Psoas muscle (tissue), 8 donors: ENCODE measurements around the gene EHMT1. TPM values are rescaled to one million over a fixed set of nuclear protein-coding genes. Genes with fewer than 3 reads are reported as not detected.

Experiments
- ATAC-seq, 4 donors: fragments of 200-7000 bp; cut with Tn5 transposase; one replicate each; pipeline ENCODE4 v1.9.1; 2020; ENCODE audit warnings: moderate library complexity in 3 of 4, mild to moderate bottlenecking in 2 of 4
- DNase-seq, 2 donors: peaks; one replicate each; pipeline ENCODE4 v3.0.0-alpha.2; 2020
- H3K27ac ChIP-seq: fragments of 200-600 bp; one replicate; pipeline ENCODE4 v1.8.0; 2022
- H3K27me3 ChIP-seq, 3 donors: fragments of 200-600 bp in 1 of 3; one replicate each; pipeline versions ENCODE4 v1.6.1 to v1.8.0; 2013 to 2022; ENCODE audit warnings: low read length in 2 of 3, mild to moderate bottlenecking in 2 of 3, moderate library complexity in 1 of 3; ENCODE audit not compliant: insufficient read depth in 3 of 3
- H3K36me3 ChIP-seq, 2 donors: fragments of 200-600 bp in 1 of 2; one replicate each; pipeline versions ENCODE4 v1.6.1 to v1.8.0; 2013 to 2022; ENCODE audit warnings: low read depth in 1 of 2, mild to moderate bottlenecking in 1 of 2, moderate library complexity in 1 of 2; ENCODE audit not compliant: insufficient read depth in 1 of 2
- H3K4me1 ChIP-seq: fragments of 200-600 bp; one replicate; pipeline ENCODE4 v1.8.0; 2022
- H3K4me3 ChIP-seq: fragments of 200-600 bp; one replicate; pipeline ENCODE4 v1.8.0; 2022; ENCODE audit warnings: mild to moderate bottlenecking
- H3K9me3 ChIP-seq: fragments of 200-600 bp; one replicate; pipeline ENCODE4 v1.8.0; 2022
- WGBS, 3 donors: extraction: QIAGEN DNeasy Blood & Tissue Kit; methylation state at CpG; one replicate each; pipeline versions ENCODE4 v1.1.6 to v1.1.7; 2013; 5-methylcytosine and 5-hydroxymethylcytosine counted together
- intact Hi-C, 2 donors: fragments of 100-400 bp; cut with DNase I; formaldehyde crosslinking; loops; one replicate each; pipeline versions ENCODE4 v1.11.0 to v1.14.2; 2022
- polyA plus RNA-seq, 3 donors: library from polyadenylated mRNA; stranded (reverse); fragments of 200-250 nt; gene quantifications; one replicate each; pipeline ENCODE4 v1.2.3, GENCODE V29; 2013
- total RNA-seq, 4 donors: library from RNA; stranded (reverse); fragmentation: NEBNext Ultra II Directional in 2 of 4; extraction: Animal tissue kit (Norgen Biotek cat#: 25700) in 2 of 4; gene quantifications; one replicate each; pipeline versions ENCODE4 v1.2.1 to v1.2.4, GENCODE V29; 2021 to 2023
- TF ChIP-seq, protein P1 (sequence below): fragments of 200-600 bp; IDR thresholded peaks from one replicate; pipeline ENCODE4 v1.8.0; 2022; ENCODE audit warnings: antibody characterized with exemption
- donor health status: healthy with polysubstance abuse.
- donor health status: DM: no; HTN: no; CAD: no; lungs with moderate emphysema.
- donor health status: Bipolar disorder and iron deficiency.
- donor health status: healthy.
- donor health status: DM: yes; HTN: yes; CAD: no.
- donor health status: DM: no; HTN: no; CAD: no.
- donor health status: DM: no; HTN: no; CAD: no.
- donor health status: DM: yes; HTN: yes; CAD: no.

Gene EHMT1
- total and polyA plus RNA-seq, 7 donors: 29.0 to 49.6 (median 31.2) TPM

GRCh38 chr9:137632230-137633161 is 13.7 kb downstream of the EHMT1 start:
- H3K9me3 ChIP-seq: no peaks in the 10 kb centered on the region
- ATAC-seq (peak; percentile 37 to 63 (median 60)), DNase-seq (no peak)
- WGBS, 3 donors: 47 to 62% (median 48%) methylated on average over 23 of the region's 23 CpGs
- H3K4me1 ChIP-seq: peaks cover 30% of the 10 kb centered on the region
- intact Hi-C loops: no loop called here
- H3K36me3 ChIP-seq: no peaks in the 10 kb centered on the region
- TF ChIP-seq, protein P1, sequence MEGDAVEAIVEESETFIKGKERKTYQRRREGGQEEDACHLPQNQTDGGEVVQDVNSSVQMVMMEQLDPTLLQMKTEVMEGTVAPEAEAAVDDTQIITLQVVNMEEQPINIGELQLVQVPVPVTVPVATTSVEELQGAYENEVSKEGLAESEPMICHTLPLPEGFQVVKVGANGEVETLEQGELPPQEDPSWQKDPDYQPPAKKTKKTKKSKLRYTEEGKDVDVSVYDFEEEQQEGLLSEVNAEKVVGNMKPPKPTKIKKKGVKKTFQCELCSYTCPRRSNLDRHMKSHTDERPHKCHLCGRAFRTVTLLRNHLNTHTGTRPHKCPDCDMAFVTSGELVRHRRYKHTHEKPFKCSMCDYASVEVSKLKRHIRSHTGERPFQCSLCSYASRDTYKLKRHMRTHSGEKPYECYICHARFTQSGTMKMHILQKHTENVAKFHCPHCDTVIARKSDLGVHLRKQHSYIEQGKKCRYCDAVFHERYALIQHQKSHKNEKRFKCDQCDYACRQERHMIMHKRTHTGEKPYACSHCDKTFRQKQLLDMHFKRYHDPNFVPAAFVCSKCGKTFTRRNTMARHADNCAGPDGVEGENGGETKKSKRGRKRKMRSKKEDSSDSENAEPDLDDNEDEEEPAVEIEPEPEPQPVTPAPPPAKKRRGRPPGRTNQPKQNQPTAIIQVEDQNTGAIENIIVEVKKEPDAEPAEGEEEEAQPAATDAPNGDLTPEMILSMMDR: no peak
- no peak overlapping the region for H3K4me3 ChIP-seq
- peak overlapping the region; percentile 24 for H3K27ac ChIP-seq
- no peaks in the 10 kb centered on the region for H3K27me3 ChIP-seq

- Histone ChIP-seq H3K4me1 (peaks cover 20% of the 10 kb centered on the region), H3K36me3 (no peaks in the 10 kb centered on the region), H3K9me3 (no peaks in the 10 kb centered on the region), H3K4me3 (no peak overlapping the region), H3K27ac (no peak overlapping the region), H3K27me3 (no peaks in the 10 kb centered on the region)
- no peak for DNase-seq
- TF ChIP-seq, protein P1: no peak
- ATAC-seq: no peak
- intact Hi-C loops: no loop called here
- 74 to 82% (median 80%) methylated on average over 5 of the region's 5 CpGs for WGBS, 3 donors
These were observed 15.2 kb downstream of the EHMT1 start for GRCh38 chr9:137634016-137634415.

DNA sequence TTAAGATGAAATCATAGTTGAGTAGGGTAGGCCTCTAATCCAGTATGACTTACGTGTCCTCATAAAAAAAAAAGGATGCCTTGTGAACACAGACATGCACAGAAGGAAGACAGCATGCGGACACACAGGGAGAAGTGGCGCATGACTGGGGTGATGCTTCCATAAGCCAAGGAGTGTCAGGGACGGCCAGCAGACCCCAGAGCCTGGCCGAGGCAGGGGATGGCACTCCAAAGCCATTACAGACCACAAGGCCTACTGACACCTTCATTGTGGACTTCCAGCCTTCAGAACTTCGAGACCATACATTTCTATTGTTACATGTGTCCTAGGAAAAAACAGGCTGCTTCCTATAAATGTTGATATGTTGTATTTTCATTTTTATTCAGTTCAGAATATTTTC is 19.9 kb downstream of the EHMT1 start:
- no peak for DNase-seq
- TF ChIP-seq, protein P1: no peak
- no peaks in the 10 kb centered on the region for H3K9me3 ChIP-seq
- H3K4me1 ChIP-seq: peaks cover 6% of the 10 kb centered on the region
- no peak overlapping the region for H3K27ac ChIP-seq
- intact Hi-C loops: no loop called here
- H3K27me3 ChIP-seq: no peaks in the 10 kb centered on the region
- WGBS, 3 donors: 91 to 94% (median 93%) methylated on average over 6 of the region's 6 CpGs
- H3K4me3 ChIP-seq: no peak overlapping the region
- H3K36me3 ChIP-seq: peaks cover 2 to 9% of the 10 kb centered on the region in 2 donors
- ATAC-seq: no peak

DNA sequence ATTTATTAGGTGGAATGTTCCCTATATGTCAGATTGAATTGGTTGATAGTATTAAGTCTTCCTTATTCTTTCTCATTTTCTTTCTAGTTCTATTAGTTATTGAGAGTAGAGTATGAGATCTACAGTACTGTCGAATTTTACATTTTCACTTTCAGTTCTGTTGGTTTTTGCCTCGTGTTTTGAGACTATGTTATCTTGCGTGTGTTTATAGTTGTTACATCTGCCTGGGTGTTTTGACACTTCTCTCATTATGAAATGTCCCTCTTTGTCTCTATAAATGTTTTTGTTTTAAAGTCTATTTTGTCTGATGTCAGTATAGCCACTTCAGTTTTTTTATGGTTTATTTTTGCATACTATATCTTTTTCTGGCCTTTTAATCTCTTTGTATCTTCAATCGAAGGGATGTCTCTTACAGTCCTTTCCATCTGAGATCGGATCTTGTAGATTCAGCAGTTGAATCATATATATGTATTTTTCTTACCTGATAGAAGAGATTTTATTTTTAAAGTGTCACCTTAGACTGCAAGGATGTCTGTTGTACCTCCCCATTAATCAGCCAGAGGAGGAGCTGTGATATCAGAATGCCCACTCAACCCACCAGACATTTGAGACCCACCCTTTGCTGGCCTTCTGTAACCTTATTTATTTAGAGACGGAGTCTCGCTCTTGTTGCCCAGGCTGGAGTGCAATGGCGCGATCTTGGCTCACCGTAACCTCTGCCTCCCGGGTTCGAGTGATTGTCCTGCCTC is 20.7 kb downstream of the EHMT1 start:
- Histone ChIP-seq H3K9me3 (no peaks in the 10 kb centered on the region), H3K4me3 (no peak overlapping the region), H3K27ac (no peak overlapping the region), H3K36me3 (peaks cover 2 to 9% of the 10 kb centered on the region in 2 donors), H3K4me1 (peaks cover 6% of the 10 kb centered on the region), H3K27me3 (no peaks in the 10 kb centered on the region)
- ATAC-seq (no peak), DNase-seq (no peak)
- TF ChIP-seq, protein P1: no peak
- 67 to 87% (median 73%) methylated on average over 12 of the region's 12 CpGs for WGBS, 3 donors
- intact Hi-C loops: no loop called here
